Gastroesophageal sphincter (tissue), 3 donors: ENCODE data around the gene MCM5.

Experiments used
- EP300 ChIP-seq: sonication (generic); formaldehyde crosslinking; IDR thresholded peaks from one replicate; pipeline ENCODE4 v1.6.1; 2017; ENCODE audit warnings: antibody characterized with exemption, mild to moderate bottlenecking
- POLR2A ChIP-seq, 2 donors: fragments of 450-650 bp; IDR thresholded peaks; one replicate each; pipeline ENCODE4 v1.6.1; 2017; ENCODE audit warnings: antibody characterized with exemption in 2 of 2, mild to moderate bottlenecking in 2 of 2, moderate library complexity in 1 of 2
- POLR2AphosphoS5 ChIP-seq: sonication (generic); formaldehyde crosslinking; IDR thresholded peaks from one replicate; pipeline ENCODE4 v1.6.1; 2017; ENCODE audit warnings: antibody characterized with exemption
- TF ChIP-seq, protein P1 (sequence below), 4 experiments: fragments of 200-600 bp in 2 of 4; fragments of 450-650 bp in 2 of 4; sonication (generic) in 1 of 4; IDR thresholded peaks; one replicate each; pipeline ENCODE4 v1.5.1; 2017 to 2019; ENCODE audit warnings: antibody characterized with exemption in 4 of 4, mild to moderate bottlenecking in 2 of 4, moderate library complexity in 2 of 4

DNA sequence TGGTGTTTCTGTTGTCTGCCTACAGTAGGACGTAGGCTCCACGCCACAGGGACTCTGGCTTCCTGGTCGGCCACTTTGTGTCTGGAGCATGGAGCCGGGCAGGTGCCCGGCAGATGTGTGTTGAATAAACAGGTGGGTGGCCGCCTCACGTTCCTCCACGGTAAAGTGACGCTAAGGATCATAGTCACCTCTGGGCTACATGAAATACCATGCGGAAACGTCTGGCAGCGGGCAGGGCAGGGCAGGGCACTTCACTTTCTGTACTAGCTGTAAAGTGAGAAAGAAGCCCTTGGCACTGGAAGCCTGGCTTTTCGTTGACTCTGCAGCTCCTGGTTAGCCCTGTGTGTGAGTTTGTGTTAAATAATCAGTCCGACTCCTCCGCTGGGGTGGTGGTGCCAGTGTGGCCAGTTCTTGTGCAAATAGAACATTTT lies 52.4 kb downstream of the MCM5 start:
- TF ChIP-seq, protein P1, sequence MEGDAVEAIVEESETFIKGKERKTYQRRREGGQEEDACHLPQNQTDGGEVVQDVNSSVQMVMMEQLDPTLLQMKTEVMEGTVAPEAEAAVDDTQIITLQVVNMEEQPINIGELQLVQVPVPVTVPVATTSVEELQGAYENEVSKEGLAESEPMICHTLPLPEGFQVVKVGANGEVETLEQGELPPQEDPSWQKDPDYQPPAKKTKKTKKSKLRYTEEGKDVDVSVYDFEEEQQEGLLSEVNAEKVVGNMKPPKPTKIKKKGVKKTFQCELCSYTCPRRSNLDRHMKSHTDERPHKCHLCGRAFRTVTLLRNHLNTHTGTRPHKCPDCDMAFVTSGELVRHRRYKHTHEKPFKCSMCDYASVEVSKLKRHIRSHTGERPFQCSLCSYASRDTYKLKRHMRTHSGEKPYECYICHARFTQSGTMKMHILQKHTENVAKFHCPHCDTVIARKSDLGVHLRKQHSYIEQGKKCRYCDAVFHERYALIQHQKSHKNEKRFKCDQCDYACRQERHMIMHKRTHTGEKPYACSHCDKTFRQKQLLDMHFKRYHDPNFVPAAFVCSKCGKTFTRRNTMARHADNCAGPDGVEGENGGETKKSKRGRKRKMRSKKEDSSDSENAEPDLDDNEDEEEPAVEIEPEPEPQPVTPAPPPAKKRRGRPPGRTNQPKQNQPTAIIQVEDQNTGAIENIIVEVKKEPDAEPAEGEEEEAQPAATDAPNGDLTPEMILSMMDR (IDR thresholded peaks at IDR 0.05): no peak
- TF ChIP-seq POLR2AphosphoS5: no peak
- TF ChIP-seq POLR2A (IDR thresholded peaks at IDR 0.05): no peak
- TF ChIP-seq EP300: no peak
